Heart left ventricle (tissue), 16 donors: ENCODE measurements around the gene PIP4P1. TPM values are rescaled to one million over a fixed set of nuclear protein-coding genes. Genes with fewer than 3 reads are reported as not detected.

Source experiments
- ATAC-seq, 4 donors: fragments of 200-7000 bp; cut with Tn5 transposase; one replicate each; pipeline ENCODE4 v1.9.1; 2020 to 2022; ENCODE audit warnings: moderate library complexity in 4 of 4, mild to moderate bottlenecking in 3 of 4, moderate number of reproducible peaks in 1 of 4
- DNase-seq, 5 donors: peaks; one replicate each; pipeline ENCODE4 v3.0.0-alpha.2; 2020
- H3K27ac ChIP-seq, 12 donors: fragments of 200-600 bp; sonication (generic) in 4 of 12; one replicate each; pipeline versions ENCODE4 v1.5.0 to v1.8.0; 2016 to 2022; ENCODE audit warnings: mild to moderate bottlenecking in 2 of 12
- H3K27me3 ChIP-seq, 9 donors: fragments of 200-600 bp; sonication (generic) in 2 of 9; one replicate each; pipeline versions ENCODE4 v1.5.1 to v1.8.0; 2016 to 2022; ENCODE audit warnings: mild to moderate bottlenecking in 3 of 9
- H3K36me3 ChIP-seq, 9 donors: fragments of 200-600 bp; sonication (generic) in 2 of 9; one replicate each; pipeline versions ENCODE4 v1.5.0 to v1.8.0; 2018 to 2022; ENCODE audit warnings: mild to moderate bottlenecking in 2 of 9
- H3K4me1 ChIP-seq, 12 donors: fragments of 200-600 bp; sonication (generic) in 4 of 12; one replicate each; pipeline versions ENCODE4 v1.5.0 to v1.8.0; 2016 to 2022; ENCODE audit warnings: mild to moderate bottlenecking in 3 of 12
- H3K4me3 ChIP-seq, 12 donors: fragments of 200-600 bp; sonication (generic) in 4 of 12; one replicate each; pipeline versions ENCODE4 v1.5.0 to v1.8.0; 2017 to 2022; ENCODE audit warnings: mild to moderate bottlenecking in 9 of 12, moderate library complexity in 4 of 12
- H3K9me3 ChIP-seq, 12 donors: fragments of 200-600 bp; sonication (generic) in 4 of 12; one replicate each; pipeline versions ENCODE4 v1.5.0 to v1.8.0; 2016 to 2022; ENCODE audit warnings: mild to moderate bottlenecking in 1 of 12
- CTCF ChIP-seq, 12 donors: fragments of 200-600 bp; sonication (generic) in 4 of 12; IDR thresholded peaks; one replicate each; pipeline versions ENCODE4 v1.5.0 to v1.8.0; 2018 to 2022; ENCODE audit warnings: antibody characterized with exemption in 12 of 12, mild to moderate bottlenecking in 5 of 12
- POLR2A ChIP-seq, 2 donors: fragments of 450-650 bp; IDR thresholded peaks; one replicate each; pipeline ENCODE4 v1.6.1; 2017; ENCODE audit warnings: antibody characterized with exemption in 2 of 2, mild to moderate bottlenecking in 2 of 2, moderate library complexity in 2 of 2
- WGBS, 4 donors: extraction: QIAGEN DNeasy Blood & Tissue Kit in 2 of 4; methylation state at CpG; one replicate each; pipeline versions ENCODE4 v1.1.5 to v1.1.7; 2013 to 2018; 5-methylcytosine and 5-hydroxymethylcytosine counted together
- intact Hi-C, 10 donors: fragments of 100-400 bp; cut with DNase I; formaldehyde crosslinking; loops; one replicate each; pipeline versions ENCODE4 v1.11.1 to v1.14.2; 2022
- polyA plus RNA-seq, 2 donors: library from polyadenylated mRNA; stranded (reverse); fragments of 200-250 nt; gene quantifications; one replicate each; pipeline ENCODE4 v1.2.3, GENCODE V29; 2013
- total RNA-seq, 9 donors: library from RNA; depleted of rRNA in 2 of 9; stranded (reverse); fragments of >200 nt in 2 of 9; fragmentation: NEBNext Ultra II Directional in 3 of 9; extraction: Animal tissue kit (Norgen Biotek cat#: 25700) in 3 of 9; gene quantifications; one replicate each; pipeline versions ENCODE4 v1.1.0 to v1.2.4, GENCODE V29; 2016 to 2023
- donor health status: ischemic (EF 13 %, LVEDD 7.1; RV severe dilation, severe dysfunction).
- donor health status: healthy with polysubstance abuse.
- donor health status: DM: no; HTN: yes; CAD: no.
- donor health status: DM: no; HTN: no; CAD: no.
- donor health status: ischemic (EF 25% LVEDD 6.9; RV normal size, moderate dysfunction).
- donor health status: ischemic (EF 25% LVEDD 5.7; RV mildly dilated, moderate dysfunction).
- donor health status: healthy.
- donor health status: DM: yes; HTN: yes; CAD: no.
- donor health status: ischemic (EF 35%, LVEDD 5.7; RV mildly dilated, moderate dysfunction).
- donor health status: nonischemic (EF 11% LVEDD 7.7; RV severe dilation, severe dysfunction).
- donor health status: DM: yes; HTN: yes; CAD: no.
- donor health status: PGD.
- donor health status: ischemic (EF 29% LVEDD 5.4; RV normal size, mild dysfunction).
- donor health status: nonischemic (EF 23%, LVEDD 6.1; RV moderate dilation, normal function).

The PIP4P1 gene
- total and polyA plus RNA-seq, 11 donors, result 12.3 to 39.8 (median 18.0) TPM

GRCh38 chr14:20485900-20486299 is 24.7 kb upstream of the PIP4P1 start:
- H3K9me3 ChIP-seq, result no peaks in the 10 kb centered on the region
- peaks cover 0 to 35% (median 6%) of the 10 kb centered on the region in 12 donors for H3K4me1 ChIP-seq
- WGBS, 4 donors, result 61 to 76% (median 69%) methylated on average over 7 of the region's 7 CpGs
- no peaks in the 10 kb centered on the region for H3K36me3 ChIP-seq
- ATAC-seq (no peak), DNase-seq (no peak)
- TF ChIP-seq POLR2A (IDR thresholded peaks at IDR 0.05), result no peak
- no peak for TF ChIP-seq CTCF (IDR thresholded peaks at IDR 0.05)
- no peak overlapping the region for H3K27ac ChIP-seq
- no peak overlapping the region for H3K4me3 ChIP-seq
- peaks cover 0 to 9% (median 0%) of the 10 kb centered on the region in 9 donors for H3K27me3 ChIP-seq
- intact Hi-C loops, result no loop called here

- 76 to 82% (median 80%) methylated on average over 5 of the region's 5 CpGs for WGBS, 4 donors
- intact Hi-C loops, result no loop called here
- ATAC-seq, result no peak
These were observed 21.1 kb upstream of the PIP4P1 start for GRCh38 chr14:20482382-20482781.

GRCh38 chr14:20478894-20479293 is 17.7 kb upstream of the PIP4P1 start:
- Histone ChIP-seq H3K4me3 (no peak overlapping the region), H3K4me1 (peaks cover 0 to 25% (median 16%) of the 10 kb centered on the region in 12 donors), H3K27ac (peak overlapping the region in 2 of 12 donors; percentile 67 to 87), H3K36me3 (peaks cover 0 to 45% (median 24%) of the 10 kb centered on the region in 9 donors), H3K9me3 (no peaks in the 10 kb centered on the region), H3K27me3 (no peaks in the 10 kb centered on the region)
- 93 to 97% (median 96%) methylated on average over 2 of the region's 2 CpGs for WGBS, 4 donors
- TF ChIP-seq CTCF (IDR thresholded peaks at IDR 0.05), result no peak
- TF ChIP-seq POLR2A (IDR thresholded peaks at IDR 0.05), result no peak
- DNase-seq, result no peak
- intact Hi-C loops, result no loop called here
- ATAC-seq, result no peak

More at GRCh38 chr14:20482382-20482781, 21.1 kb upstream of the PIP4P1 start:
- Histone ChIP-seq H3K27ac (no peak overlapping the region), H3K27me3 (peaks cover 0 to 9% (median 0%) of the 10 kb centered on the region in 9 donors), H3K4me1 (peaks cover 0 to 21% (median 8%) of the 10 kb centered on the region in 12 donors), H3K4me3 (no peak overlapping the region), H3K9me3 (no peaks in the 10 kb centered on the region), H3K36me3 (peaks cover 0 to 11% (median 0%) of the 10 kb centered on the region in 9 donors)
- no peak for DNase-seq
- TF ChIP-seq POLR2A (IDR thresholded peaks at IDR 0.05), result no peak
- TF ChIP-seq CTCF (IDR thresholded peaks at IDR 0.05), result no peak

GRCh38 chr14:20477211-20477876 is 16.1 kb upstream of the PIP4P1 start:
- H3K27me3 ChIP-seq, result no peaks in the 10 kb centered on the region
- H3K27ac ChIP-seq, result peak overlapping the region in 10 of 12 donors; percentile 42 to 87 (median 58)
- TF ChIP-seq POLR2A (IDR thresholded peaks at IDR 0.05), result no peak
- TF ChIP-seq CTCF (IDR thresholded peaks at IDR 0.05), result no peak
- peaks cover 0 to 38% (median 18%) of the 10 kb centered on the region in 12 donors for H3K4me1 ChIP-seq
- peaks cover 0 to 61% (median 30%) of the 10 kb centered on the region in 9 donors for H3K36me3 ChIP-seq
- no peaks in the 10 kb centered on the region for H3K9me3 ChIP-seq
- intact Hi-C loops, result no loop called here
- peak; percentile 64 to 92 (median 84) for ATAC-seq
- WGBS, 4 donors, result 13 to 32% (median 22%) methylated on average over 1 of the region's 1 CpG
- peak in 4 of 5 donors; percentile 35 to 60 (median 50) for DNase-seq
- H3K4me3 ChIP-seq, result peak overlapping the region in 2 of 12 donors; percentile 10 to 17
